Activated CD8-positive, alpha-beta memory T cell treated with anti-CD3 and anti-CD28 coated beads for 4 hours (primary cell): Measurements from ENCODE around the gene NDUFV1.
"Not testable (repeated sequence)": the region's sequence is repeated elsewhere in the genome, so short reads cannot be mapped to it uniquely, and the experiment has no call there.

ENCODE experiments used
- DNase-seq, 2 donors: peaks; one replicate each; pipeline ENCODE4 v3.0.0-alpha.2; 2020; ENCODE audit warnings: low read depth in 2 of 2

The NDUFV1 gene

DNA sequence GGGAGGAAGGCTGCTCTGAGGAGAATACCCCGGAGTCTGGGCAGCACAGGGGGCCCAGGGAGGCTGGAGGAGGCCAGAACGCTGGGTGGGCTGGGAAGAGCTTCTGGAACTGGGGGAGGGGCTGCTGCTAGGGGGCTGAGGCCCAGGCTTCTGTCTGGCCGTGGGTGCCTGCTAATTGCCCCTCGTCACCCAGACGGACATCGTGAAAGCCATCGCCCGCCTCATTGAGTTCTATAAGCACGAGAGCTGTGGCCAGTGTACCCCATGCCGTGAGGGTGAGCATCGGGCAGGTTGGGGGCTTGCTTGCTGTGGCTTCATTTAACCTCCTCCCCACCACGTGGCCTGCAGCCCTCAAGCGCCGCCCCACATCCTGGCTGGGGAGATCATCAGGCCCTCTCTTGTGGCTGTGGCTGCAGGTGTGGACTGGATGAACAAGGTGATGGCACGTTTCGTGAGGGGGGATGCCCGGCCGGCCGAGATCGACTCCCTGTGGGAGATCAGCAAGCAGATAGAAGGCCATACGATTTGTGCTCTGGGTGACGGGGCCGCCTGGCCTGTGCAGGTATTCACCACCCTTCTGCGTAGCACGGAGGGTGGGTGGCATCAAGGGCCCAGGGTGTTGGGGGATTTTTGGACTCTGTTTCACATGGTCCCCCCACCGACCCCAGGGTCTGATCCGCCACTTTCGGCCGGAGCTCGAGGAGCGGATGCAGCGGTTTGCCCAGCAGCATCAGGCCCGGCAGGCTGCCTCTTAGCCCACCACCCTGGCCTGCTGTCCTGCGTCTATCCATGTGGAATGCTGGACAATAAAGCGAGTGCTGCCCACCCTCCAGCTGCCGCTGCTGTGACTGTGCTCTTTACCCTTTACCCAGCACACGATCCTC is 5.2 kb downstream of the NDUFV1 start:
- DNase-seq = no peak

DNA sequence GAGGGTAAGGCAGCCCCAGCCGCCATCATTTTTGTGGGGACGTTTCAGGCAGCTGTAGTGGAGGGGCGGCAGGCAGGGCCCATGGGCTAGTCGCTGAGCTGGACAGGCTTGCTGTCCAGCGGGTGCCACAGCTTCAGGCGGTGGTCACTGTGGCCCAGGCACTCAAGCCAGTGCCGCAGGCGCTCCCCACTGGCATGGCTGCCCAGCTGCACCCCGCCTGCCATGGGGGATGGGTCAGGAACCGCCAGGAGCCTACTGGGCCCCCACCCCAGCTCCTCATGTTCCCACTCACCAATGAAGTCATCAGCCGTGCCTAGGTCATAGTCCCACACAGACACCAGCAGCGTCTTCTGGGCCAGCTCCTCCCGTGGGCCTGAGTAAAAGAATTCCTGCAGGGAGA is 6.0 kb downstream of the NDUFV1 start:
- no peak for DNase-seq

DNA sequence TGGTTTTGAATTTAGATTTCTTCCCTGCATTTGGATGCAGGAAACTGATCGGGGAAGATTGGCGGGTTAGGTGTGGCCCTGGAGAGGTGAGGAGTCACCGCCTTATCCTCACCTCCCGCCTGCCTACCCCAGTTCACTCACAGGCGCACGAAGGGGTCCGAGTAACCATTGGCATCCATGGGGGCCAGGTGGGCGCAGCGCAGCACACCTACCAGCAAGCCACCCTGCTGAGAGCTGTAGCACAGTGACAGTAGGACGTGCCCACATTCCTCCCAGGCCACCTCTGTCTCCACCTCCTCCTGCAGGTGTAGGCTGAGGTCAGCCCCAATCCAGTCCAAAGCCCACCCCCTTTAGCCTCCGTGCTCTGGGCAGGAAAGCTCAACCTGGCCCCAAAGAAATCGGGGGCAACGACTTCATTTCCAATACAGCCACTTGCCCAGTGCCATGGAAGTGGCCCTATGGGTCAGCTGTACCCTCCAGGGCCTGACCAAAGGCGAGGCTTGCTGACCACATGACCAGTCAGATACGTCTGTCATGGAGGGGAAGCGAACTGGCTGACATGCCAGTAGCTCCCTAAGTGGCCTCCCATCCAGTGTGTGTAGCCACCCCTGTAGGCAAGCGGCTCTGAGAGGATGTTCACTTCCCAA is 6.7 kb downstream of the NDUFV1 start:
- DNase-seq = no peak

DNA sequence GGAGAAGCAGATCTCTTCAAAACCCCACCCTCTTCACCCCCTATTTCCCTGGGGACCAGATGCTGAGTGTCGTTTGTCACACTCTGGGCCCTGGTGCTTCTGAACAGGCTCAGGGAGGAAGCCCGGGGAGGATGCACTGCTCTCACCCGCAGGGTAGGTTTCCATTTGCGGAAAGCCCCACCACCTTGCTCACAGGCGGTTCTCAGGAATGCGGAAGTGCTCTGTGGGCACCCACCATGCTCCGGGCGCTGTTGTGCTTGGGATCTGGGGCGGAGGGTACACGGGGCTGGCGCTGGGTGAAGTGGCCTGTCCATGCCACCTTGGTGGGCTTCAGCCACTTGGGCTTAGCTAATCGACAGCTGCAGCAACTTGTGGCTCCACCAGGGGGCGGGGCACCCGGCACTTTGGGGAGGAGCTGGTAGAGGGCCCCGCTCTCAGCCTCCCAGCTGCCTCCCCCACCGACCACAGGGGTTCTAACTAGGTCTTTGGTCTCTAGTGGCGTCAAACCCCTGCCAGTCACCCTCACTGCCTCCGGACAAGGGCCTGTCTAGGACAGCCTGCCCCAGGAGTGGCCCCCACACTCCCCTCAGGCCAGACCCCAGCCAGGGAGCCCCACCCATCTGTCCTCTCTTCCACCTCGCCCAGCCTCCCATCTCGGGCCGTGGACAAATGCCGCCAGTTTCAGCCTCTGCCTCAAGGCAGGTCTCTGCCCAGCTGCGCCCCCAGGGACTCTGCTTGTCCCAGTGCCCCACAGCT is 7.4 kb downstream of the NDUFV1 start:
- DNase-seq = peak; percentile 71 to 76

DNA sequence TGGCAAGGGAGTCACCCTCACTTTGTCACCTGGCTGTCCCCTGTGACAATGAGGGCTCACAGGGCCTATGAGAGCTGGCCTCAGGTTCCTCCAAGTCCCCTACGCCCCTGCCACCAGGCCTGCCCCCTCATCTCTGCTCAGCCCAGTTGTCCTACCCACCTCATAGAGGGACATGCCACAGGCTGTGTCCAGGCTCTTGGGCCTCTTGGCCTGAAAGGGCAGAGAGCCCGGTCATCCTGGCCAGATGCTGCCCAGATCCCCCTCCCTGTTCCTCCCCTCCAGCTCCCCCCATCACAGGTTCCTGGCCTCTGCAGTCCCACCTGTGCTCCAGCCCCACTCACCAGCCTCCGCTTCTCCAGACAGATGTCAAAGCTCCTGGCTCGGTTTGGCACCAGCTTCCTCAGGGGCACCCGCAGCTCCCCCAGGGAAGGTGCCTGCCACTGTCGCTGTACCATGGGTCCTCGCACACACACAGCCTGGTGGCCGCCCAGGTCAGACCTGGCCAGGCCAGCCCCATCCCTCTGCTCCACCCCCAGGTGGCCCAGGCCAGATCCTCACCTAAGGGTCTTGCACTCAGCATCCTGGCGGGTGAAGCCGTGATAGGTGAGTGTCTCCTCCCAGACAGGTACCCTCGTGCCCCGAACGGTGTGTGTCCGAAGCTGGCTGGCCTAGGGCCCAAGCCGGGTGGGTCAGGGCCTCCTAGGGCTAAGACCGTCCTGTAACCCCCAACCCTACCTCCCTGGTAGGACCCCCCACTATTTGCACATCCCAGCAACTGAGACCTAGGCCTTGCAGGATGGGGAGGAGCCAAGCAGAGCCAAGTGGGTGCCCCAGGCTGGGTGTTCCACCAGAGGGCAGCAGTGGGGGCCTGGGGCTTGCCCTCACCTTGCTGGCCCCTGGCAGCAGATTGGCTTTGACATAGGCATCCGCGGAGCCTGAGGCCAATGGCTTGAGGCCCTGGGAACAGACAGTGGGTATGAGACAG is 8.3 kb downstream of the NDUFV1 start:
- DNase-seq = no peak

DNA sequence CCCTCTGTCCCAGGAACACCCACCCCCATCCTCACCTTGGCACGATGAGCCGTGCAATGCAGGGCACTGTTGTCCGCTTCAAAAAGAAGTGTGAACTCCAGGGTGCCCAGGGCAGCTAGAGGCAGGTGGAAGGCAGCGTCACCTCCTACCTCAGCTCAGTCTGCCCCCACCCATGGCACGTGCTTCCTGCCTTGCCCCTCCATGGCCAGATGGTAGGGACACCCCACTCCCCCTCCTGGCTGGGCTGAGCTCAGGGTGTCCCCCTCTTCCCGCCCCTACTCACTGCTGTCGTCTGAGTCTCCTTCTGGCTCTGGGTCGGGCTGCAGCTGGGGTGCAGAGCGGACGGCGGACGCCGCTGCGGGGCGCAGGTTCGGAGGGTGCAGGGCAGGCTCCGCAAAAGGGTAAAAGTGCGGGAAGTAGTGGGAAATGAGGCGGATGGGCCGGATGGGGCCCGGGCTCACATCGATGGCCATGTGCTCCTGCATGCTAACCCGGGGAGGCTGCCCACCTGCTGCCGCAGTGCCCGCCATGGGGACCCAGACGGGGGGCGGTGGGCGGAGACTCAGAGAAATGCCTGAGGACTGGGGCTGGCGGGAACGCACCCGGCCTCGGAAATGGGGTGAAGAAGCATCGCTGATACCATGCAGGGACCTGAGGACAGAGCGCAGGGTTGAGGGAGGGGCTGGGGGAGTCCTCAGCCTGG is 9.1 kb downstream of the NDUFV1 start:
- no peak for DNase-seq

DNA sequence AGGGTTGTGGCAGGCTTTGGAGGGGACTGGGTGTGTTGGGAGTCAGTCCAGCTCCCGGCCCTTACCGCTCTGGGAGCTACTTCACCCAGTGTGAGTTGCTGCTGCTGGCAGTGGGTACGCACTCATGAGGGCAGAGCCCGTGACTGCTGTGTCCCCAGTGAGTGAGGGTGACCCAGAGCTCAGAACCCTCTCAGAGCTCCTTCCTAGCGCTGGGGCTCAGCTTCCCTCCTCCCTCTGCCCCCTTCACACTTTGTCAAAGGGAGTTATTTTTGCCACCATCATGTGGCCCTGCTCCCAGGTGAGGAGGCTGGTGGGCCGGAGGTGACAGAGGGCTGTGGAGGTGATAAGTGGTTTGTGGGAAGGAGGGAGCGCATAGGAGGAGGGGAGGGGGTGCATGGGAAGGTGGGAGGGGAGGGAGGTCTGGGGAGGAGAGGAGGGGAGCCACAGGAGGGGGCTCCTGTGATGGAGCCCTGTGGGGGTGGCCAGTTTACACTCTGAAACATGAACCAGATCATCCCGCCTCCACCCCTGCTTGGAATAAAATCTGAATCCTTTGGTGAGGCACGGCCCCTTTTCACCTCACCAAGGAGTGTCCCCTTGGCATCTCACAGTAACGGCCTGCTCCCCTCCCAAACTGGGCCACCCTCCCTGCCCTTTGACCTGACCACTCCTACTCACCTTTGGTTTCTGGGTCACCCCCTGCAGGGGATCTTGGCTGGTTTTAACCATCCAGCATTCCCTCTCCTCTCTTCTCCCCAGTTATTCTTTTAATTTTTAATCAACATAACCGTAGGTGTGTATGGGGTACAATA is 9.9 kb downstream of the NDUFV1 start:
- DNase-seq = no peak

DNA sequence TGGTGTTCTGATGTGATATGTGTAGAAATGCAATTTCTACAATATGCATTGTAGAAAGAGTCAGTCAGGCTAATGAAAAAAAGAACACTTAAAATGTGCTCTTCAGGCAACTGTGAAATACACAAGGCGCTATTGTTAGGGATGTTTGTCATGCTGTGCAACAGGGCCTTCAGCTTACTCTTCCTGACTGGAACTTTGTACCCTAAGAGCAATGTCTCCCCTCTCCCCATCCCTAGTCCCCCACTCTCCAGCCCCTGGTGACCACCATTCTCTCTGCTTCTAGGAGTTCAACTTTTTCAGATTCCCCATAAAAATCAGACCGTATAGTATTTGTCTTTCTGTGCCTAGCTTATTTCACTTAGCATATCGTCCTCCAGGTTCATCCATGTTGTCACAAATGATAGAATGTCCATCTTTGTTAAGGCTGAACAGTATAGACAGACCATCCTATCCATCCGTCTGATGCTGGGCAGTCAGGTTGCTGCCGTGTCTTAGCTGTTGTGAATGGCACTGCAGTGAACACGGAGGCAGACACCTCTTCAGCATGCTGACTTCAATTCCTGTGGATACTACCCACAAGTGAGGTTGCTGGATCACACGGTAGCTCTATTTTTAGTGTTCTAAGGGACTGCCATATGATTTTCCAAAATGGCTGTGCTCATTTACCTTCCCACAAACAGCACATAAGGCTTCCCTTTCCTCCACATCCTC is 10.7 kb downstream of the NDUFV1 start:
- no peak for DNase-seq

DNA sequence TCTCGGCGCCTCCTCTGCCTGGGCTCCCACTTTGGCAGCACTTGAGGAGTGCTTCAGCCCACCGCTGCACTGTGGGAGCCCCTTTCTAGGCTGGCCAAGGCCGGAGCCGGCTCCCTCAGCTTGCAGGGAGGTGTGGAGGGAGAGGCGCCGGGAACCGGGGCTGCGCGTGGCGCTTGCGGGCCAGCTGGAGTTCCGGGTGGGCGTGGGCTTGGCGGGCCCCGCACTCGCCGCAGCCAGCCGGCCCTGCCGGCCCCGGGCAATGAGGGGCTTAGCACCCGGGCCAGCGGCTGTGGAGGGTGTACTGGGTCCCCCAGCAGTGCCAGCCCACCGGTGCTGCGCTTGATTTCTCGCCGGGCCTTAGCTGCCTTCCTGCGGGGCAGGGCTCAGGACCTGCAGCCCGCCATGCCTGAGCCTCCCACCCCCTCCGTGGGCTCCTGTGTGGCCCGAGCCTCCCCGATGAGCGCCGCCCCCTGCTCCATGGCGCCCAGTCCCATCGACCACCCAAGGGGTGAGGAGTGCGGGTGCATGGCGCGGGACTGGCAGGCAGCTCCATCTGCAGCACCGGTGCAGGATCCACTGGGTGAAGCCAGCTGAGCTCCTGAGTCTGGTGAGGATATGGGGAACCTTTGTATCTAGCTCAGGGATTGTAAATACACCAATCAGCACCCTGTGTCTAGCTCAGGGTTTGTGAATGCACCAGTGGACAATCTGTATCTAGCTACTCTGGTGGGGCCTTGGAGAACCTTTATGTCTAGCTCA is 12.3 kb downstream of the NDUFV1 start:
- DNase-seq = not testable (repeated sequence)

DNA sequence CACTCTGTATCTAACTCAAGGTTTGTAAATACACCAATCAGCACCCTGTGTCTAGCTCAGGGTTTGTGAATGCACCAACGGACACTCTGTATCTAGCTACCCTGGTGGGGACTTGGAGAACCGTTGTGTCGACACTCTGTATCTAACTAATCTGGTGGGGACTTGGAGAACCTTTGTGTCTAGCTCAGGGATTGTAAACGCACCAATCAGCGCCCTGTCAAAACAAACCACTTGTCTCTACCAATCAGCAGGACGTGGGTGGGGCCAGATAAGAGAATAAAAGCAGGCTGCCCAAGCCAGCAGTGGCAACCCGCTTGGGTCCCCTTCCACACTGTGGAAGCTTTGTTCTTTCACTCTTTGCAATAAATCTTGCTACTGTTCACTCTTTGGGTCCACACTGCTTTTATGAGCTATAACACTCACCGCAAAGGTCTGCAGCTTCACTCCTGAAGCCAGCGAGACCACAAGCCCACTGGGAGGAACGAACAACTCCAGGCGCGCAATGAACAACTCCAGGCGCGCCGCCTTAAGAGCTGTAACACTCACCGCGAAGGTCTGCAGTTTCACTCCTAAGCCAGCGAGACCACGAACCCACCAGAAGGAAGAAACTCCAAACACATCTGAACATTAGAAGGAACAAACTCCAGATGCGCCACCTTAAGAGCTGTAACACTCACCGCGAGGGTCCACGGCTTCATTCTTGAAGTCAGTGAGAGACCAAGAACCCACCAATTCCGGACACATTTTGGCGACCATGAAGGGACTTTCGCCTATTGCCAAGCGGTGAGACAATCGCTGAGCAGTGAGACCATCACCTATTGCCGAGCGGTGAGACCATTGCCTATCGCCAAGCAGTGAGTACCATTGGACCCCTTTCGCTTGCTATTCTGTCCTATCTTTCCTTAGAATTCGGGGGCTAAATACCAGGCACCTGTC is 13.2 kb downstream of the NDUFV1 start:
- not testable (repeated sequence) for DNase-seq

DNA sequence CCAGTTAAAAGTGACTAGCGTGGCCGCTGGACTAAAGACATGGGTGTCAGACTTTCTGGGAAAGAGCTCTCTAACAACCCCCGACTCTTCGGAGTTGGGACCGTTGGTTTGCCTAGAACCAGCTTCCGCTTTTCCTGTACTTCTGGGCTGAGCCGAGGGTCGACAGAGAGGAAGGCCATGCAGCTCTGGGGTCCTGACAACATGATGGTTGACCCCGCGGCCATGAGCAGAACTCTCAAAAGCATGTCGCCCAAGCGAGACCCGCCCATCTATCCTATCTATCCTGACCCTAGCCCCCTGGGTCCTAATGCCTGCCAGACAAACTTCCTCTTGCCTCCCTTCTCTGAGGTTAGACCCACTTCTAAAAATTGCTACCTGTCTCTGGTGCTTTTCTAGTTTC is 13.9 kb downstream of the NDUFV1 start:
- DNase-seq = not testable (repeated sequence)

DNA sequence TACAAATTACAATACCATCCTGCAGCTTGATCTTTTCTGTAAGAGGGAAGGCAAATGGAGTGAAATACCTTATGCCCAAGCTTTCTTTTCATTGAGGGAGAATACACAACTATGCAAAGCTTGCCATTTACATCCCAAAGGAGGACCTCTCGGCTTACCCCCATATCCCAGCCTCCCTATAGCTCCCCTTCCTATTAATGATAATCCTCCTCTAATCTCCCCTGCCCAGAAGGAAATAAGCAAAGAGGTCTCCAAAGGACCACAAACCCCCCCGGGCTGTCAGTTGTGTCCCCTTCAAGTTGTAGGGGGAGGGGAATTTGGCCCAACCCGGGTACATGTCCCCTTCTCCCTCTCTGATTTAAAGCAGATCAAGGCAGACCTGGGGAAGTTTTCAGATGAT is 15.2 kb downstream of the NDUFV1 start:
- not testable (repeated sequence) for DNase-seq

DNA sequence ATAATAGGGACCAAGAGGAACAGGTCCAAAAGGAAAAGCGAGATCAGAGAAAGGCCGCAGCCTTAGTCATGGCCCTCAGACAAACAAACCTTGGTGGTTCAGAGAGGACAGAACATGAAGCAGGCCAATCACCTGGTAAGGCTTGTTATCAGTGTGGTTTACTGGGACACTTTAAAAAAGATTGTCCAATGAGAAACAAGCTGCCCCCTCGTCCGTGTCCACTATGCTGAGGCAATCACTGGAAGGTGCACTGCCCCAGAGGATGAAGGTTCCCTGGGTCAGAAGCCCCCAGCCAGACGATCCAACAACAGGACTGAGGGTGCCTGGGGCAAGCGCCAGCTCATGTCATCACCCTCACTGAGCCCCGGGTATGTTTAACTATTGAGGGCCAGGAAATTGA is 16.2 kb downstream of the NDUFV1 start:
- DNase-seq = not testable (repeated sequence)

DNA sequence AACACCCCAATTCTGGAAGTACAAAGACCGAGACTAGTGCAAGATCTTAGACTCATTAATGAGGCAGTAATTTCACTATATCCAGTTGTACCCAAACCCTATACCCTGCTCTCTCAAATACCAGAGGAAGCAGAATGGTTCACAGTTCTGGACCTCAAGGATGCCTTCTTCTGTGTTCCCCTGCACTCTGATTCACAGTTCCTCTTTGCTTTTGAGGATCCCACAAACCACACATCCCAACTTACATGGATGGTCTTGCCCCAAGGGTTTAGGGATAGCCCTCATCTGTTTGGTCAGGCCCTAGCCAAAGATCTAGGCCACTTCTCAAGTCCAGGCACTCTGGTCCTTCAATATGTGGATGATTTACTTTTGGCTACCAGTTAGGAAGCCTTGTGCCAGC is 17.1 kb downstream of the NDUFV1 start:
- not testable (repeated sequence) for DNase-seq

DNA sequence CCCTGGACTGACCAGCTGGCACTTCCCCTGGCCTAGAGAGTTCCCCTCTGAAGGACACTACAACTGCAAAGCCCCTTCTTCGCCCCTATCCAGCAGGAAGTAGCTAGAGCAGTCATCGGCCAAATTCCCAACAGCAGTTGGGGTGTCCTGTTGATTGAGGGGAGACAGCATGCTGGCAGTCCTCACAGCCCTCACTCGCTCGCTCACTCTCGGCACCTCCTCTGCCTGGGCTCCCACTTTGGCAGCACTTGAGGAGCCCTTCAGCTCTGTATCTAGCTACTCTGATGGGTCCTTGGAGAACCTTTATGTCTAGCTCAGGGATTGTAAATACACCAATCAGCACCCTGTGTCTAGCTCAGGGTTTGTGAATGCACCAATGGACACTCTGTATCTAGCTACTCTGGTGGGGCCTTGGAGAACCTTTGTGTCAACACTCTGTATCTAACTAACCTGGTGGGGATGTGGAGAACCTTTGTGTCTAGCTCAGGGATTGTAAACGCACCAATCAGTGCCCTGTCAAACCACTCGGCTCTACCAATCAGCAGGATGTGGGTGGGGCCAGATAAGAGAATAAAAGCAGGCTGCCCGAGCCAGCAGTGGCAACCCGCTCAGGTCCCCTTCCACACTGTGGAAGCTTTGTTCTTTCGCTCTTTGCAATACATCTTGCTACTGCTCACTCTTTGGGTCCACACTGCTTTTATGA is 19.5 kb downstream of the NDUFV1 start:
- not testable (repeated sequence) for DNase-seq

DNA sequence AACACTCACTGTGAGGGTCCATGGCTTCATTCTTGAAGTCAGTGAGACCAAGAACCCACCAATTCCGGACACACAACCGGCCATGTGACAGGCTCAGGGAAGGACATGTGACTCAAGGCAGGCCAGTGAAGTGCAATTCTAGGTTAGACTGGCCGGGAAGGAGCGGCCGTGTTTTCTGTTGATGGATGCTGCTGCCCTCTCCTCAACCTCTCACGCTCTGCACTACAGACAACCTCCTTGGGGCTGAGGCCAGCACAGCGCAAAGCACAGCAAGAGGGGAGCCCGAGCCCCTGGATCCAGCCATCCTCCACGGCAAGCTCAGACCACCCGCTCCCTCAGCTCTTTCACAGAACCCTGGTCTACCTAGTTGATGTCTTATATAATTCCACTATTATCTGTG is 20.2 kb downstream of the NDUFV1 start:
- no peak for DNase-seq

DNA sequence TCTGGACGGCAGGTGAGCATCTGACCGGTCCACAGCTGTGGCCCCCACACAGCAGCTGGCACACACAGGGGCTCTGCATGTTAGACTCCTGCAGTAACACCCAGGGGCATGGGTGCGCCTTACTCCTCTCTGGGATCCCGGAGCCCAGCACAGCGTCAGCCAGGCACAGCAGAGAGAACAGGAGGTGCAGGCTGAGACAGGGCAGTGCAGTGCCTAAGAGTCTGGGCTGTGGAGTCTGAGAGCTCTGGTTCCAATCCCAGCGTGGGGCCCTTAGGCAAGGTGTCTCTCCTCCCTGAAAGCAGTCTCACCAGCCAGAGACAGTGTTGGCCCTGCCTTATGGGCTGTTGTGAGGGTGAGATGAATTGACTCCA is 20.7 kb downstream of the NDUFV1 start:
- DNase-seq = no peak
